GM12891 (cell line): Measurements from ENCODE around the gene KIF5C.

Source experiments
- DNase-seq: peaks from one replicate; pipeline ENCODE4 v3.0.0; 2011; ENCODE audit warnings: low spot score; ENCODE audit not compliant: insufficient read length
- FAIRE-seq: peaks from 2 replicates; lab custom pipeline; 2011; peaks lifted over from hg19 to GRCh38; lab: Jason Lieb, UNC
- PAX5 ChIP-seq: IDR thresholded peaks from 2 replicates; pipeline ENCODE4 v1.6.1; 2011; ENCODE audit warnings: low read length, moderate library complexity, mild to moderate bottlenecking; ENCODE audit not compliant: insufficient read depth, severe bottlenecking
- POLR2A ChIP-seq: IDR thresholded peaks from 2 replicates; pipeline ENCODE4 v1.6.1; 2011; ENCODE audit warnings: low read depth, low read length, control low read depth
- POLR2AphosphoS5 ChIP-seq: IDR thresholded peaks from 2 replicates; pipeline ENCODE4 v1.6.1; 2011; ENCODE audit warnings: low read depth, low read length, control low read depth
- POU2F2 ChIP-seq: IDR thresholded peaks from 2 replicates; pipeline ENCODE4 v1.6.1; 2011; ENCODE audit warnings: low read depth, mild to moderate bottlenecking, control low read depth, low read length, moderate library complexity
- SPI1 ChIP-seq: IDR thresholded peaks from 2 replicates; pipeline ENCODE4 v1.6.1; 2011; ENCODE audit warnings: low read depth, low read length, control low read depth
- TAF1 ChIP-seq: IDR thresholded peaks from 2 replicates; pipeline ENCODE4 v1.6.1; 2011; ENCODE audit warnings: low read depth, low read length, control low read depth

Gene KIF5C

GRCh38 chr2:148994341-148994740, 119.3 kb downstream of the KIF5C start:
- no peak for TF ChIP-seq SPI1
- TF ChIP-seq POLR2AphosphoS5 = no peak
- no peak for TF ChIP-seq TAF1
- no peak for TF ChIP-seq POLR2A
- no peak for TF ChIP-seq PAX5
- no peak for TF ChIP-seq POU2F2
- FAIRE-seq (no peak), DNase-seq (no peak)

GRCh38 chr2:148996805-148997204, 121.8 kb downstream of the KIF5C start:
- TF ChIP-seq TAF1 (no peak), POU2F2 (no peak), POLR2AphosphoS5 (no peak), SPI1 (no peak), POLR2A (no peak), PAX5 (no peak)
- DNase-seq (no peak), FAIRE-seq (no peak)

DNA sequence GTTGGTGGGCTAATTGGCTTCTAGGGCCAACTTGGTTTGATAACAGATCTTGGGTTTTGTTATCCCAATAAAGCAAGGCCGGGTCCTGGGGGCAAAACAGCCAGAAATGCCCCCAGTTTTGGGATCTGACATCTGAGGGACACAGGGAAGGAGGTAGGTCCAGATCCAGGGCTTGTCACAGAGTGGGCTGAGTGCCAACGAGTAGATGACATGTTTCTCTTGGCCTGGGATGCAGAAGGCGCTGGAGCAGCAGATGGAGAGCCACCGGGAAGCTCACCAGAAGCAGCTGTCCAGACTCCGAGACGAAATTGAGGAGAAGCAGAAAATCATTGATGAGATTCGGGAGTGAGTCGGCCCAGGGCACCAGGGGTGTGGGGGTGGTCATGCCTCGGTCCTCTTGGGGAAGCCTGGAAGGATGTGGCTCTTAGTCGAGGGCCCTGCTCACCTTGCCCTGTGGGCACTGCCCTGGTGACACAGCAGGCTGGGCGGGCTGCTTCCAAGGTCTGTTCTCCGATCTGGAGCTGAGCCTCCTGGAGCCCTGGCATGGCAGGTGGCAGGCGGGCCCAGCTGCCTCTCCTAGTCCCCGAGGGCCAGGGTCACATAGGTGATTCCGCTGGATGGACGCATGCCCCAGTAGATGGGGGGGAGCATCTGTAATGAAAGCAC, 123.3 kb downstream of the KIF5C start:
- TF ChIP-seq TAF1 = no peak
- TF ChIP-seq SPI1 = no peak
- no peak for TF ChIP-seq POLR2AphosphoS5
- TF ChIP-seq POLR2A = no peak
- no peak for TF ChIP-seq POU2F2
- TF ChIP-seq PAX5 = no peak
- no peak for FAIRE-seq
- no peak for DNase-seq

DNA sequence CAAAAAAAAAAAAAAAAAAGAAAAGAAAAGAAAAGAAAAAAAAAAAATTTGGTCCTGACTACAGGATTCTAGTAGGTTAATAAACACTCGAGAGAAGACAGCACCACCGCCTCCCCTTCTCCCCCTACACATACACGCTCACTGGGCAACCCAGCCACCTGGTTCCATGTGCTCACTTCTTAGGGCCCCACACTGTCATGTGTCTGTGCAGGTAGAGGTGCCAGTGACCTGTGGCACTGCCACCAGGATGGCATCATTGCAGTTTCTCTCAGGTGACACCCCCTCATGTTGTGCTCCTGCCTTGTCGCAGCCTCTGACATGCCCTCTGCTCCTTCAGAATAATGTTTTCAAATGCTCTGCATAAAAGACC, 123.8 kb downstream of the KIF5C start:
- TF ChIP-seq POLR2AphosphoS5 = no peak
- no peak for TF ChIP-seq POLR2A
- no peak for TF ChIP-seq SPI1
- TF ChIP-seq TAF1 = no peak
- no peak for TF ChIP-seq POU2F2
- TF ChIP-seq PAX5 = no peak
- DNase-seq (no peak), FAIRE-seq (no peak)

DNA sequence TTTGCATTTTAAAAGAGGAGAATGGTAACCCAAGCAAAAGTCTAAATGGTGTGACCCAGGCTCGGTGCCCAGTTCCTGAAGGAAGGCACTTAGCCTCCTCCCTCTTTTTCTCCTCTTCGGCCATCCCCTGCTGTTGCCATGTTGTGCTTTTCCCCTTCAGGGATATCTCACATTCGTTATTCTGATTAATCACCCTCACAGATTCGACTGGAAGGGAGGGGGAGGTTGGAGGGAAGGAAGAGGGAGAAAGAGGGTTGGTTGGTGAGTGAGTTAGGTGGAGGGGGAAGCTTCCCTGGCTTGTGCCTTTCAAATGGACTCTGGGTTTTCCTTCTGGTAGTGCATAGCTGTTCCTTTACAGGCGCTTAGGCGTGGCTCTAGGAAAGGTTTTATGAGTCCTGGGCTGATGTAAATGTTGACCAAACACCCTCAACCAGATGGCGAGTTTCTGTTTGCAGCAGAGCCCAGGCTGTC, 124.5 kb downstream of the KIF5C start:
- DNase-seq = no peak
- FAIRE-seq = no peak
- TF ChIP-seq SPI1 = no peak
- TF ChIP-seq TAF1 = no peak
- TF ChIP-seq POLR2A = no peak
- no peak for TF ChIP-seq POU2F2
- no peak for TF ChIP-seq PAX5
- TF ChIP-seq POLR2AphosphoS5 = no peak

GRCh38 chr2:149000158-149000938, 125.3 kb downstream of the KIF5C start:
- DNase-seq = no peak
- FAIRE-seq = no peak
- TF ChIP-seq POLR2AphosphoS5 (no peak), TAF1 (no peak), SPI1 (no peak), POLR2A (no peak), POU2F2 (no peak), PAX5 (no peak)

DNA sequence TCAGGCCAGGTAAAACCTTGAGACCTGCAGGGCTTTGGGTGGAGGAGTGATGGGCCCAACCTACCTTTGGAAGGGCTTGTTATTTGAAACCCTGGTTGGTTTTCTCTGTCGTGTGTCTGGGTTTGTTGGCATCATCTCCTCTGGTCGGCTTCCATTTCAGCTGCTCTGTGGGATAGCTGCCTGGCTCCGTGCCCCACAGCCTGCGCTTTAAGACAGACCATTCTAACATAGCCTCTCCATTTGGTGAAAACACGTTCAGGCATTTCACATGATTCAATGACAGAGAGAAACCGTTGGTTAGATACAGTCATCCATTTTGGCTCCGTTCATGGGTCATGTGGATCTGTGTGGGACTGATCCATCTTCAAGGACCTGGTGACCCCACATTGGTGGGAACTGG, 126.5 kb downstream of the KIF5C start:
- FAIRE-seq (no peak), DNase-seq (no peak)
- no peak for TF ChIP-seq POU2F2
- TF ChIP-seq TAF1 = no peak
- no peak for TF ChIP-seq PAX5
- TF ChIP-seq POLR2A = no peak
- no peak for TF ChIP-seq SPI1
- TF ChIP-seq POLR2AphosphoS5 = no peak

GRCh38 chr2:149002378-149002890, 127.4 kb downstream of the KIF5C start:
- DNase-seq (no peak), FAIRE-seq (no peak)
- TF ChIP-seq TAF1 = no peak
- no peak for TF ChIP-seq SPI1
- TF ChIP-seq POU2F2 = no peak
- TF ChIP-seq POLR2AphosphoS5 = no peak
- TF ChIP-seq PAX5 = no peak
- TF ChIP-seq POLR2A = no peak
